Fibroblast of peridontal ligament (primary cell): ENCODE data around the gene SLC16A7.

ENCODE experiments used
- DNase-seq: peaks from one replicate; pipeline ENCODE4 v3.0.0-alpha.2; 2010; ENCODE audit errors: extremely low read depth

The SLC16A7 gene

GRCh38 chr12:59668674-59669073 is 72.8 kb downstream of the SLC16A7 start:
- DNase-seq, result no peak

- no peak for DNase-seq
Measured at GRCh38 chr12:59672273-59672672, 76.4 kb downstream of the SLC16A7 start.

GRCh38 chr12:59675461-59675860 is 79.6 kb downstream of the SLC16A7 start:
- DNase-seq, result no peak

GRCh38 chr12:59677857-59678256 is 82.0 kb downstream of the SLC16A7 start:
- DNase-seq, result no peak

GRCh38 chr12:59678759-59679411 is 83.1 kb downstream of the SLC16A7 start:
- DNase-seq, result no peak

- peak; percentile 33 for DNase-seq
Measured at GRCh38 chr12:59689776-59690175, 93.9 kb downstream of the SLC16A7 start.

- peak; percentile 72 for DNase-seq
Measured at GRCh38 chr12:59695379-59695778, 99.5 kb downstream of the SLC16A7 start.

GRCh38 chr12:59698600-59698999 is 102.8 kb downstream of the SLC16A7 start:
- DNase-seq, result peak; percentile 96

GRCh38 chr12:59699421-59700152 is 103.8 kb downstream of the SLC16A7 start:
- DNase-seq, result peak; percentile 97

GRCh38 chr12:59700153-59700450 is 104.3 kb downstream of the SLC16A7 start:
- no peak for DNase-seq

GRCh38 chr12:59708064-59708463 is 112.2 kb downstream of the SLC16A7 start:
- DNase-seq, result peak; percentile 74

- DNase-seq, result no peak
Measured at GRCh38 chr12:59708484-59708883, 112.7 kb downstream of the SLC16A7 start.

- no peak for DNase-seq
Measured at GRCh38 chr12:59710004-59710628, 114.3 kb downstream of the SLC16A7 start.

GRCh38 chr12:59710964-59711363 is 115.1 kb downstream of the SLC16A7 start:
- no peak for DNase-seq

- DNase-seq, result no peak
Measured at GRCh38 chr12:59715434-59715833, 119.6 kb downstream of the SLC16A7 start.

GRCh38 chr12:59716043-59716442 is 120.2 kb downstream of the SLC16A7 start:
- DNase-seq, result no peak

- no peak for DNase-seq
Measured at GRCh38 chr12:59717436-59717835, 121.6 kb downstream of the SLC16A7 start.

- DNase-seq, result no peak
Measured at GRCh38 chr12:59719701-59720100, 123.9 kb downstream of the SLC16A7 start.

- no peak for DNase-seq
Measured at GRCh38 chr12:59723520-59723919, 127.7 kb downstream of the SLC16A7 start.

GRCh38 chr12:59724011-59724695 is 128.3 kb downstream of the SLC16A7 start:
- no peak for DNase-seq

- no peak for DNase-seq
Measured at GRCh38 chr12:59733200-59733599, 137.4 kb downstream of the SLC16A7 start.

- no peak for DNase-seq
Measured at GRCh38 chr12:59734371-59734770, 138.5 kb downstream of the SLC16A7 start.

- no peak for DNase-seq
Measured at GRCh38 chr12:59735231-59735630, 139.4 kb downstream of the SLC16A7 start.
